SK-N-SH treated with all-trans-retinoic acid at 6 μM for 48 hours (cell line): ENCODE data around the gene DPEP2NB.
"Not testable (repeated sequence)": the region's sequence is repeated elsewhere in the genome, so short reads cannot be mapped to it uniquely, and the experiment has no call there.

Experiments
- ATAC-seq: fragments of 200-7000 bp; cut with Tn5 transposase; 3 replicates; pipeline ENCODE4 v1.9.1; 2020; ENCODE audit warnings: mild to moderate bottlenecking, moderate library complexity
- ARNTL ChIP-seq: fragments of 450-650 bp; formaldehyde crosslinking; IDR thresholded peaks from 2 replicates; pipeline ENCODE4 v1.5.0; 2020; ENCODE audit warnings: low read depth, mild to moderate bottlenecking, moderate library complexity, borderline replicate concordance
- BACH2 ChIP-seq: fragments of 250-450 bp; sonication (Bioruptor Pico); IDR thresholded peaks from 2 replicates; pipeline ENCODE4 v1.9.0; 2021; ENCODE audit warnings: mild to moderate bottlenecking, borderline replicate concordance
- CSDC2 ChIP-seq: fragments of 250-450 bp; sonication (Bioruptor Pico); IDR thresholded peaks from 2 replicates; pipeline ENCODE4 v1.5.0; 2020; ENCODE audit warnings: mild to moderate bottlenecking, moderate library complexity
- ESRRG ChIP-seq: fragments of 250-450 bp; sonication (Bioruptor Pico); IDR thresholded peaks from 2 replicates; pipeline ENCODE4 v1.6.1; 2021; ENCODE audit warnings: mild to moderate bottlenecking
- GLIS3 ChIP-seq: fragments of 250-450 bp; sonication (Bioruptor Pico); IDR thresholded peaks from 2 replicates; pipeline ENCODE4 v1.5.0; 2020; ENCODE audit warnings: mild to moderate bottlenecking, moderate library complexity
- ISL1 ChIP-seq: fragments of 250-450 bp; sonication (Bioruptor Pico); IDR thresholded peaks from 2 replicates; pipeline ENCODE4 v2.1.2; 2022; ENCODE audit warnings: mild to moderate bottlenecking, moderate library complexity
- OSR1 ChIP-seq: fragments of 250-450 bp; sonication (Bioruptor Pico); IDR thresholded peaks from 2 replicates; pipeline ENCODE4 v1.8.0; 2022; ENCODE audit warnings: moderate library complexity, mild to moderate bottlenecking, inconsistent platforms
- PPARA ChIP-seq: fragments of 250-450 bp; sonication (Bioruptor Pico); IDR thresholded peaks from 2 replicates; pipeline ENCODE4 v1.5.0; 2020; ENCODE audit warnings: mild to moderate bottlenecking, borderline replicate concordance
- RARB ChIP-seq: fragments of 250-450 bp; sonication (Bioruptor Pico); IDR thresholded peaks from 2 replicates; pipeline ENCODE4 v1.8.0; 2021; ENCODE audit warnings: mild to moderate bottlenecking, moderate library complexity
- SNAI2 ChIP-seq: fragments of 250-450 bp; sonication (Bioruptor Pico); IDR thresholded peaks from 2 replicates; pipeline ENCODE4 v1.5.0; 2020; ENCODE audit warnings: mild to moderate bottlenecking, moderate library complexity
- TCF4 ChIP-seq: fragments of 250-450 bp; sonication (Bioruptor Pico); IDR thresholded peaks from 2 replicates; pipeline ENCODE4 v1.8.0; 2021; ENCODE audit warnings: mild to moderate bottlenecking, moderate library complexity, borderline replicate concordance
- TOX ChIP-seq: fragments of 250-450 bp; sonication (Bioruptor Pico); IDR thresholded peaks from 2 replicates; pipeline ENCODE4 v1.8.0; 2021; ENCODE audit warnings: mild to moderate bottlenecking, moderate library complexity, borderline replicate concordance
- ZC3H10 ChIP-seq: fragments of 250-450 bp; sonication (Bioruptor Pico); IDR thresholded peaks from 2 replicates; pipeline ENCODE4 v1.5.1; 2021; ENCODE audit warnings: mild to moderate bottlenecking, moderate library complexity
- ZFP3 ChIP-seq: fragments of 250-450 bp; sonication (Bioruptor Pico); IDR thresholded peaks from 2 replicates; pipeline ENCODE4 v1.5.0; 2020; ENCODE audit warnings: mild to moderate bottlenecking, moderate library complexity
- ZNF565 ChIP-seq: fragments of 450-650 bp; formaldehyde crosslinking; conservative IDR thresholded peaks from 2 replicates; pipeline ENCODE4 v1.5.0; 2020; ENCODE audit warnings: low read depth, mild to moderate bottlenecking, moderate library complexity
- ZNF70 ChIP-seq: fragments of 450-650 bp; formaldehyde crosslinking; IDR thresholded peaks from 2 replicates; pipeline ENCODE4 v1.5.0; 2020; ENCODE audit warnings: mild to moderate bottlenecking, moderate library complexity
- ZNF8 ChIP-seq: fragments of 450-650 bp; formaldehyde crosslinking; IDR thresholded peaks from 2 replicates; pipeline ENCODE4 v1.5.0; 2020; ENCODE audit warnings: mild to moderate bottlenecking, moderate library complexity
- TF ChIP-seq, protein P1 (sequence below): fragments of 250-450 bp; sonication (Bioruptor Pico); IDR thresholded peaks from 2 replicates; pipeline ENCODE4 v1.8.0; 2020; ENCODE audit warnings: mild to moderate bottlenecking, moderate library complexity, borderline replicate concordance
- TF ChIP-seq, protein P2 (sequence below): fragments of 250-450 bp; sonication (Bioruptor Pico); IDR thresholded peaks from 2 replicates; pipeline ENCODE4 v1.5.1; 2020; ENCODE audit warnings: low read depth, mild to moderate bottlenecking, moderate library complexity

The DPEP2NB gene

DNA sequence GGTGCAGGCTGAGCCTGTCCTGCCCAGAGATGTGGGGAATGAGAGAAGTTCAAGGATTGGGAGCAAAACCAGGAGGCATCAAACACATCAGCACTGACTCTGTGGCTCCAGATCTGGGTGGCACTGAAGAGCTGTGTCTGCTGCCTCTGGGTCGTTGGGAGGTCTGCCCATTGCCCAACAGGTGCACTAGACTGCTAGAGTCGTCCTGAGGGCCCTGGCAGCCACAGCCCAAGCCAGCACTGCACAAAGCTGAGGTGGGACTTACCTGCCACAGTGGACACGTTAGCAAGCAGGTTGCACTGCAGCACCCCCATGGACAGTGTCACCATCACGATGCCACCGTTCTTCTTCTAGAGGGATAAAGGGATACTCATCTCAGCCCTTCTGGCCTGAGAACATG lies 38.7 kb downstream of the DPEP2NB start (continued):
- TF ChIP-seq GLIS3 (CRISPR knock-in tag) (no peak), ESRRG (CRISPR knock-in tag) (no peak), TOX (CRISPR knock-in tag) (no peak)

DNA sequence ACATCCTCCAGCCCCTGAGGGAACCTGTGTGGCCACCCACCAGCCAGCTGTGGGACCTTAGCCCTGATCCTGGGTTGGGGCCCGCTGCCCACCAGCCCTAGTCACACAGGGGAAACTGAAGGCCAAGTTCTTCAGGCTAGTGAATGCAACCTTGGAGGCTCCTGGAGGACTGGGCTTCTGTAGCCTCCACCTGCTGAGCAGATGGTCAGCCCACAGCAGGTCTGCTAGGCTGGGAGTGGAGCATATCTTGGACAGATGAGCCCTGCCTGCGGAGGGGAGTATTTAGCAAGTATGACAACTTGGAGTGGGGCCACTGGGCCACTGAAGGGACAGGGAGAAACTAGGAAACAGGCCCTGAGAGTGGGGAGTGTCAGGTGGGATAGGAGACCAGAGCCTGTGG lies 39.5 kb downstream of the DPEP2NB start:
- no peak for TF ChIP-seq ZC3H10 (CRISPR knock-in tag)
- no peak for TF ChIP-seq TOX (CRISPR knock-in tag)
- ATAC-seq, result no peak

DNA sequence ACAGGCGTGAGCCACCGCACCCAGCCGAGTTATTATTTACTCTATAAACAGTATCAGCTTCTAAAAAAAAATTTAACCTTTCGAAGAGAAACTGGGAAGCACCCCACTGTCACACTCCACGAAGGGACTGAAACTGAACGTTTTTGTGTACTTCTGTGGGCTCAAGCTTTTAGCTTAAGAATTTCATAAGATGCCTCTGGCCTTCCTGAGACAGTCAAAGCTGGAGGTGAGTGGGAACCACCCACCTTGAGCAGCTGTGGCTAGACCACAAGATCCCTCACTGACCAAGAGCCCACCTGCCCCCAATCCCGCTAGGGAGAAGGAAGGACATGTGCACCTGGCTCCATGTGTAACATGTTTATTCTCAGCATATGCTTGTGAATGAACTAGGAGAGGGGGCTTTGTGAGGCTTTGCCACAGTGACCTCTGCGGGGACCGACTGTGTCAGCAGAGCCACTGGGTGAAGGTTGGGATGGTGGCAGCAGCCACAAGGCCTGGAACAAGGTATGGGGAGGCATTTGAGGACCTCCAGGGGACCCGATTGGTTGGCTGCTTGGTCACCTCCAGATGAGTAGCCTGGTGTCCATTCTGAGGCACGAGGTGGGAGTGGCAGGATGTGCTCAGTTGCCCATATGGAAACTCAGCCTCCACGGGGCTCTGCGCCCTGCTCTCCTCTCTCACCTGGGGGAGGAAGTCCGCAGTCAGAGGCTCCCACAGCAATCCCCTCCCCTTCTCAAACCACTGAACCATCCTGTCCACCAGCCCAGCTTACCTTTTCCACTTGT lies 40.2 kb downstream of the DPEP2NB start:
- TF ChIP-seq, protein P1, sequence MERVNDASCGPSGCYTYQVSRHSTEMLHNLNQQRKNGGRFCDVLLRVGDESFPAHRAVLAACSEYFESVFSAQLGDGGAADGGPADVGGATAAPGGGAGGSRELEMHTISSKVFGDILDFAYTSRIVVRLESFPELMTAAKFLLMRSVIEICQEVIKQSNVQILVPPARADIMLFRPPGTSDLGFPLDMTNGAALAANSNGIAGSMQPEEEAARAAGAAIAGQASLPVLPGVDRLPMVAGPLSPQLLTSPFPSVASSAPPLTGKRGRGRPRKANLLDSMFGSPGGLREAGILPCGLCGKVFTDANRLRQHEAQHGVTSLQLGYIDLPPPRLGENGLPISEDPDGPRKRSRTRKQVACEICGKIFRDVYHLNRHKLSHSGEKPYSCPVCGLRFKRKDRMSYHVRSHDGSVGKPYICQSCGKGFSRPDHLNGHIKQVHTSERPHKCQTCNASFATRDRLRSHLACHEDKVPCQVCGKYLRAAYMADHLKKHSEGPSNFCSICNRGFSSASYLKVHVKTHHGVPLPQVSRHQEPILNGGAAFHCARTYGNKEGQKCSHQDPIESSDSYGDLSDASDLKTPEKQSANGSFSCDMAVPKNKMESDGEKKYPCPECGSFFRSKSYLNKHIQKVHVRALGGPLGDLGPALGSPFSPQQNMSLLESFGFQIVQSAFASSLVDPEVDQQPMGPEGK, result no peak
- TF ChIP-seq TOX (CRISPR knock-in tag), result no peak
- TF ChIP-seq TCF4 (CRISPR knock-in tag), result no peak
- ATAC-seq, result no peak

DNA sequence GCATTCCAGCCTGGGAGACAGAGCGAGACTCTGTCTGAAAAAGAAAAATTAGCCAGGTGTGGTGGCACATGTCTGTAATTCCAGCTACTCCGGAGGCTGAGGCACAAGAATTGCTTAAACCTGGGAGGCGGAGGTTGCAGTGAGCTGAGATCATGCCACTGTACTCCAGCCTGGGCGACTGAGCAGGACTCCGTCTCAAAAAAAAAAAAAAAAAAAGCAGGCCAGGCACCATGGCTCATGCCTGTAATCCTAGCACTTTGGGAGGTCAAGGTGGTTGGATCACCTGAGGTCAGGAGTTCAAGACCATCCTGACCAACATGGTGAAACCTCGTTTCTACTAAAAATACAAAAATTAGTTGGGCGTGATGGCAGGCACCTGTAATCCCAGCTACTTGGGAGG lies 43.4 kb downstream of the DPEP2NB start:
- not testable (repeated sequence) for ATAC-seq

DNA sequence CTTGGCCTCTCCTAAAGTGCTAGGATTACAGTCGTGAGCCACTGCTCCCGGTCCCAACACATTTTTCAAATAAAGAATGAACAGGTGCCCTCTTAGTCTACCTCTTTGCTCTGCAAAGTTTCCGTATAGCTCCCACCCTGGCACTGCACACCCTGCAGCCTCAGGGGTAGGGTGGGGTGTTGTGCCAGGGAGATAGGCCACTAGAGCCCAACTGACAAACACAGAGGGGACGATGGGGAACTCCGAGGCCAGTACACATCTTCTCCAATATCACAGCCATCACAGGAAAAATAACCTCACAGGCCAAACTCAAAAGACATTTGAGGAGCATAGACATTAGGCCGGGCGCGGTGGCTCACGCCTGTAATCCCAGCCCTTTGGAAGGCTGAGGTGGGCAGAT lies 44.6 kb downstream of the DPEP2NB start:
- no peak for TF ChIP-seq RARB (CRISPR knock-in tag)
- TF ChIP-seq ZNF70, result no peak
- TF ChIP-seq CSDC2, result no peak
- no peak for TF ChIP-seq ESRRG (CRISPR knock-in tag)
- TF ChIP-seq TOX (CRISPR knock-in tag), result no peak
- TF ChIP-seq, all 23 proteins: peak for 0
- no peak for ATAC-seq

DNA sequence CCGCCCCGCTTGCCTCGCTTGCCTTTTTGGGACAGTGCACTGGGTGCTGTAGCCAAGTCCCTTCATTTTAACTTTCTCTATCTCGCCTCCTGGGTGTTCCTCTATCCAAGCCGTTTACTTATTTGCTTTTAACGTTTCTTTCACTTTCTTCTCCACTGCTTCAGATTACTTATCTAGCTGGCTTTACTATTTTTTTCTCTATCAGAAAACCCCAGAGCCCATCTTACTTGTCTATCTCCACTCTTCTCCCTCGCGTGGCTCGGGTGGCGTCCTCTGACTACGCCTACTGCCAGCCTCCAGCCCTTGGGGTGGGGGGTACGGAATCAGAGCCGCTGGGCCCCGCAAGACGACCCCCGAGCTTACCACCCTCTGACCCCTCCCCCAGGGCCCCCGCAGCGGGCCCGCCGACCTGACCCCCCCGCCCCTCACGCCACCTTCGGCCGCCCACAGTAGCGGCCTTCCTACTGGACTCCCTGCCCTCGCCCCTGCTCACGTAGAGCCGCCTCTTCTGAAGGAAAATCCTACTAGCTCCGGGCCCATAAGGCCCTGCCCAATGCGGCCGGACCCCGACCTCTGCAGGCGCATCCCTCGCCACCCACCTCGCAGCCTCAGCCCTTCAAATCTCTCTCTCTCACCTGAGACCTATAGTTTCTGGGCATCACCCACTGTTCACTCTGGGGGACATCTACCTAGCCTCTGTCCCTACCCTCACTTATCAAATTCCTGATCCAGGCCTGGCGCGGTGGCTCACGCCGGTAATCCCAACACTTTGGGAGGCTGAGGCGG lies 46.3 kb downstream of the DPEP2NB start:
- ATAC-seq, result no peak
- no peak for TF ChIP-seq ARNTL (CRISPR knock-in tag)
- no peak for TF ChIP-seq CSDC2
- TF ChIP-seq ESRRG (CRISPR knock-in tag), result no peak
- TF ChIP-seq BACH2 (CRISPR knock-in tag), result no peak
- TF ChIP-seq, protein P1, result no peak
- TF ChIP-seq TCF4 (CRISPR knock-in tag), result no peak
- TF ChIP-seq ZNF8, result no peak
- TF ChIP-seq ZNF70, result no peak
- no peak for TF ChIP-seq ZFP3 (CRISPR knock-in tag)
- no peak for TF ChIP-seq TOX (CRISPR knock-in tag)
- no peak for TF ChIP-seq ISL1 (CRISPR knock-in tag)
- no peak for TF ChIP-seq ZC3H10 (CRISPR knock-in tag)
- TF ChIP-seq OSR1 (CRISPR knock-in tag), result no peak
- TF ChIP-seq ZNF565 (CRISPR knock-in tag), result no peak
- no peak for TF ChIP-seq PPARA (CRISPR knock-in tag)
- TF ChIP-seq GLIS3 (CRISPR knock-in tag), result no peak
- TF ChIP-seq SNAI2 (CRISPR knock-in tag), result no peak
- TF ChIP-seq, protein P2, sequence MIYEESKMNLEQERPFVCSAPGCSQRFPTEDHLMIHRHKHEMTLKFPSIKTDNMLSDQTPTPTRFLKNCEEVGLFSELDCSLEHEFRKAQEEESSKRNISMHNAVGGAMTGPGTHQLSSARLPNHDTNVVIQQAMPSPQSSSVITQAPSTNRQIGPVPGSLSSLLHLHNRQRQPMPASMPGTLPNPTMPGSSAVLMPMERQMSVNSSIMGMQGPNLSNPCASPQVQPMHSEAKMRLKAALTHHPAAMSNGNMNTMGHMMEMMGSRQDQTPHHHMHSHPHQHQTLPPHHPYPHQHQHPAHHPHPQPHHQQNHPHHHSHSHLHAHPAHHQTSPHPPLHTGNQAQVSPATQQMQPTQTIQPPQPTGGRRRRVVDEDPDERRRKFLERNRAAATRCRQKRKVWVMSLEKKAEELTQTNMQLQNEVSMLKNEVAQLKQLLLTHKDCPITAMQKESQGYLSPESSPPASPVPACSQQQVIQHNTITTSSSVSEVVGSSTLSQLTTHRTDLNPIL (CRISPR knock-in tag), result no peak
